ENCODE measurements around the gene STK11IP. TPM values are rescaled to one million over a fixed set of nuclear protein-coding genes. Genes with fewer than 3 reads are reported as not detected.

STK11IP gene
- total and polyA plus RNA-seq, 2 of the 13 experiments (the other 11 are each of a cell fraction or from before 2014, with no cell fraction given) = 12.8 to 24.0 TPM

DNA sequence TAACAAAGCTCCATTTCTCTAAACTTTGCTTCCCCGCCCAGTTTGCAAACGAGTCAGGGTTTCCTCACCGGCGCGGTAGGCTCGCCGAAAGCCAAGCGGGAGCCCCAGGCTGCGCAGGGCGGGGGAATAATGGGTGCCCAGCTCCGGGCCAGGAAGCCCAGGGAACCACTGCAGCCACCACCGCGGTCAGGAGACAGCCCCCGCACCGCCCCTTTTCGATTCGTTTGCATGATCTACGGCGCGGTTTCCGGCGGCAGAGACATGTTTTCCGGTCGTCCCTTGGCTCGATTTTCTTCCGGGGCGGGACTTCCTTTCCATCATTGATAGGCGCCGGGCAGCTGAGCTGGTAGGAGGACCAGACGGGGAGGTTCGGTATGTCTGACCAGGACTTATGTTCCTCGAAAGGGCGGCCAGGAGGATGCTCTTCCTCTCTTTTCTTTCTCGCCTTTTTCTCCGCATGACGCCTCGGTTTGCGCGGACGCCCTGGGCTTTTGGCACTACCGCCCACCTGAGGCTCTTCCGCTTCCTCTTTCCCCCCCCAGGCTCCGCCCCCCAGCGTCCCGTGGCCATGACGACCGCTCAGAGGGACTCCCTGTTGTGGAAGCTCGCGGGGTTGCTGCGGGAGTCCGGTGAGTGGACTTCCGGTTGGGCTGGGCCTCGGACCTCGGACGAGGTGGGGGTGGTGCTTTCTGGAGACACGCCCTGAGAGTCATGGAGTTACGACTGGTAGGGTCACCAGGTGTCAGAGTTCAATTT lies at the start of gene STK11IP (continued):
- no peak for TF ChIP-seq ZNF441 (CRISPR knock-in tag; IDR thresholded peaks at IDR 0.05; ENCODE audit: borderline replicate concordance)
- TF ChIP-seq, protein P1, sequence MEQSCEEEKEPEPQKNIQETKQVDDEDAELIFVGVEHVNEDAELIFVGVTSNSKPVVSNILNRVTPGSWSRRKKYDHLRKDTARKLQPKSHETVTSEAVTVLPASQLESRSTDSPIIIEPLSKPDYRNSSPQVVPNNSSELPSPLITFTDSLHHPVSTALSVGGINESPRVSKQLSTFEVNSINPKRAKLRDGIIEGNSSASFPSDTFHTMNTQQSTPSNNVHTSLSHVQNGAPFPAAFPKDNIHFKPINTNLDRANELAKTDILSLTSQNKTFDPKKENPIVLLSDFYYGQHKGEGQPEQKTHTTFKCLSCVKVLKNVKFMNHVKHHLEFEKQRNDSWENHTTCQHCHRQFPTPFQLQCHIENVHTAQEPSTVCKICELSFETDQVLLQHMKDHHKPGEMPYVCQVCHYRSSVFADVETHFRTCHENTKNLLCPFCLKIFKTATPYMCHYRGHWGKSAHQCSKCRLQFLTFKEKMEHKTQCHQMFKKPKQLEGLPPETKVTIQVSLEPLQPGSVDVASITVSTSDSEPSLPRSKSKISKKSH (CRISPR knock-in tag; IDR thresholded peaks at IDR 0.05; ENCODE audit: borderline replicate concordance) = peak; percentile 77; the same call in 1 of the 2 replicates
- TF ChIP-seq TMF1 (CRISPR knock-in tag; IDR thresholded peaks at IDR 0.05; ENCODE audit: low read depth) = no peak
- TF ChIP-seq RXRB (CRISPR knock-in tag; IDR thresholded peaks at IDR 0.05; ENCODE audit: borderline replicate concordance) = peak; percentile 65; the same call in 1 of the 2 replicates
- no peak for TF ChIP-seq ZNF33A (CRISPR knock-in tag; IDR thresholded peaks at IDR 0.05; ENCODE audit: borderline replicate concordance)
- TF ChIP-seq RCOR2 (CRISPR knock-in tag; IDR thresholded peaks at IDR 0.05) = no peak
- peak; percentile 73; the same call in 1 of the 2 replicates for TF ChIP-seq WIZ (CRISPR knock-in tag; IDR thresholded peaks at IDR 0.05)
- TF ChIP-seq ZNF83 (CRISPR knock-in tag; IDR thresholded peaks at IDR 0.05; ENCODE audit: borderline replicate concordance) = no peak
- TF ChIP-seq ELF3 (CRISPR knock-in tag; IDR thresholded peaks at IDR 0.05) = peak; percentile 88
- peak; percentile 63; the same call in 1 of the 2 replicates for TF ChIP-seq ZNF124 (CRISPR knock-in tag; IDR thresholded peaks at IDR 0.05)
- no peak for TF ChIP-seq GPN1 (CRISPR knock-in tag; IDR thresholded peaks at IDR 0.05; ENCODE audit: borderline replicate concordance)
- TF ChIP-seq TBL1XR1 (IDR thresholded peaks at IDR 0.05; ENCODE audit: borderline replicate concordance, low read length, partially characterized antibody) = peak; percentile 54
- TF ChIP-seq CAMTA2 (CRISPR knock-in tag; IDR thresholded peaks at IDR 0.05; ENCODE audit: borderline replicate concordance) = peak; percentile 78; the same call in 1 of the 2 replicates
- peak; percentile 20; the same call in 1 of the 2 replicates for TF ChIP-seq ZSCAN29 (CRISPR knock-in tag; conservative IDR thresholded peaks at IDR 0.05)
- peak; percentile 83 for TF ChIP-seq ZNF607 (CRISPR knock-in tag; IDR thresholded peaks at IDR 0.05; ENCODE audit: borderline replicate concordance)
- no peak; the same call in 1 of the 2 replicates for TF ChIP-seq ZNF777 (CRISPR knock-in tag; IDR thresholded peaks at IDR 0.05)
- no peak for TF ChIP-seq ZNF562 (CRISPR knock-in tag; IDR thresholded peaks at IDR 0.05; ENCODE audit: borderline replicate concordance)
- TF ChIP-seq ETV6 (CRISPR knock-in tag; conservative IDR thresholded peaks at IDR 0.05) = peak; percentile 75; the same call in 1 of the 2 replicates
- TF ChIP-seq, protein P2, sequence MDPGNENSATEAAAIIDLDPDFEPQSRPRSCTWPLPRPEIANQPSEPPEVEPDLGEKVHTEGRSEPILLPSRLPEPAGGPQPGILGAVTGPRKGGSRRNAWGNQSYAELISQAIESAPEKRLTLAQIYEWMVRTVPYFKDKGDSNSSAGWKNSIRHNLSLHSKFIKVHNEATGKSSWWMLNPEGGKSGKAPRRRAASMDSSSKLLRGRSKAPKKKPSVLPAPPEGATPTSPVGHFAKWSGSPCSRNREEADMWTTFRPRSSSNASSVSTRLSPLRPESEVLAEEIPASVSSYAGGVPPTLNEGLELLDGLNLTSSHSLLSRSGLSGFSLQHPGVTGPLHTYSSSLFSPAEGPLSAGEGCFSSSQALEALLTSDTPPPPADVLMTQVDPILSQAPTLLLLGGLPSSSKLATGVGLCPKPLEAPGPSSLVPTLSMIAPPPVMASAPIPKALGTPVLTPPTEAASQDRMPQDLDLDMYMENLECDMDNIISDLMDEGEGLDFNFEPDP (CRISPR knock-in tag; conservative IDR thresholded peaks at IDR 0.05) = no peak
- peak; percentile 78 for TF ChIP-seq ZNF747 (CRISPR knock-in tag; IDR thresholded peaks at IDR 0.05; ENCODE audit: borderline replicate concordance)
- TF ChIP-seq FOXK1 (CRISPR knock-in tag; IDR thresholded peaks at IDR 0.05; ENCODE audit: borderline replicate concordance, low read depth) = peak; percentile 90
- TF ChIP-seq ARNT (IDR thresholded peaks at IDR 0.05) = no peak
- TF ChIP-seq ZNF841 (CRISPR knock-in tag; IDR thresholded peaks at IDR 0.05; ENCODE audit: borderline replicate concordance) = no peak
- 0 out of 2 replicates have a peak, but pooled peaks have one; percentile 52 for TF ChIP-seq ZNF678 (CRISPR knock-in tag; IDR thresholded peaks at IDR 0.05)
- TF ChIP-seq, protein P3, sequence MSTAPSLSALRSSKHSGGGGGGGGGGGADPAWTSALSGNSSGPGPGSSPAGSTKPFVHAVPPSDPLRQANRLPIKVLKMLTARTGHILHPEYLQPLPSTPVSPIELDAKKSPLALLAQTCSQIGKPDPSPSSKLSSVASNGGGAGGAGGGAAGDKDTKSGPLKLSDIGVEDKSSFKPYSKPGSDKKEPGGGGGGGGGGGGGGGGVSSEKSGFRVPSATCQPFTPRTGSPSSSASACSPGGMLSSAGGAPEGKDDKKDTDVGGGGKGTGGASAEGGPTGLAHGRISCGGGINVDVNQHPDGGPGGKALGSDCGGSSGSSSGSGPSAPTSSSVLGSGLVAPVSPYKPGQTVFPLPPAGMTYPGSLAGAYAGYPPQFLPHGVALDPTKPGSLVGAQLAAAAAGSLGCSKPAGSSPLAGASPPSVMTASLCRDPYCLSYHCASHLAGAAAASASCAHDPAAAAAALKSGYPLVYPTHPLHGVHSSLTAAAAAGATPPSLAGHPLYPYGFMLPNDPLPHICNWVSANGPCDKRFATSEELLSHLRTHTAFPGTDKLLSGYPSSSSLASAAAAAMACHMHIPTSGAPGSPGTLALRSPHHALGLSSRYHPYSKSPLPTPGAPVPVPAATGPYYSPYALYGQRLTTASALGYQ (CRISPR knock-in tag; IDR thresholded peaks at IDR 0.05) = no peak
- TF ChIP-seq ARNTL (CRISPR knock-in tag; IDR thresholded peaks at IDR 0.05) = peak; percentile 33; the same call in 1 of the 2 replicates
- TF ChIP-seq ZNF619 (CRISPR knock-in tag; IDR thresholded peaks at IDR 0.05) = peak; percentile 72; the same call in 1 of the 2 replicates

Measured in HepG2 (cell line).